Panc1 (cell line): Measurements from ENCODE around the gene KDM4F. TPM values are rescaled to one million over a fixed set of nuclear protein-coding genes. Genes with fewer than 3 reads are reported as not detected.

Experiments used
- ATAC-seq: fragments of 200-7000 bp; cut with Tn5 transposase; 2 replicates; pipeline ENCODE4 v1.9.1; 2020; ENCODE audit warnings: mild to moderate bottlenecking, moderate library complexity
- BruUV-seq: library from RNA; stranded (reverse); fragments of 400-500 nt; replicated peaks from 2 replicates; lab custom pipeline; 2021; lab: Mats Ljungman, UMichigan
- CTCF ChIA-PET: fragments of 300-600 bp; sonication (Branson Sonifier 250); formaldehyde crosslinking; loops from one replicate; lab custom pipeline; 2022; ENCODE audit warnings: antibody characterized with exemption; lab: Charles Lee
- POLR2A ChIA-PET: fragments of 300-600 bp; sonication (Branson Sonifier 250); formaldehyde crosslinking; loops from one replicate; lab custom pipeline; 2022; ENCODE audit warnings: antibody characterized with exemption; lab: Charles Lee
- DNase-seq: peaks from one replicate; pipeline ENCODE4 v3.0.0-alpha.2; 2010; ENCODE audit warnings: low read depth, low spot score
- H3K27ac ChIP-seq: 2 replicates; pipeline ENCODE4 v1.5.1; 2011; ENCODE audit warnings: mild to moderate bottlenecking, low read length, inconsistent platforms
- H3K27me3 ChIP-seq: fragments of 200-500 bp; sonication (Bioruptor generic); 2 replicates; pipeline ENCODE4 v1.6.0; 2014; ENCODE audit warnings: low read length, inconsistent platforms; ENCODE audit not compliant: control insufficient read depth, insufficient read depth
- H3K36me3 ChIP-seq: fragments of 200-500 bp; sonication (Bioruptor generic); 2 replicates; pipeline ENCODE4 v1.5.1; 2014; ENCODE audit warnings: inconsistent platforms, mild to moderate bottlenecking, low read length, moderate library complexity; ENCODE audit not compliant: control insufficient read depth, insufficient read depth
- H3K4me1 ChIP-seq: 2 replicates; pipeline ENCODE4 v1.5.1; 2011; ENCODE audit warnings: inconsistent platforms, mild to moderate bottlenecking, low read length, moderate library complexity; ENCODE audit not compliant: control insufficient read depth, insufficient read depth
- H3K4me3 ChIP-seq, 2 experiments: 2 replicates each; pipeline ENCODE4 v1.5.1; 2011 to 2012; ENCODE audit warnings: low read depth in 2 of 2, low read length in 2 of 2, mild to moderate bottlenecking in 2 of 2, inconsistent platforms in 1 of 2, moderate library complexity in 1 of 2
- H3K9me3 ChIP-seq: fragments of 200-500 bp; sonication (Bioruptor generic); 2 replicates; pipeline ENCODE4 v1.5.1; 2014; ENCODE audit warnings: low read depth, mild to moderate bottlenecking, inconsistent platforms, low read length, moderate library complexity; ENCODE audit not compliant: control insufficient read depth, insufficient read depth
- POLR2AphosphoS5 ChIP-seq: IDR thresholded peaks from 2 replicates; pipeline ENCODE4 v1.6.1; 2012; ENCODE audit warnings: mild to moderate bottlenecking, low read depth, low read length, moderate library complexity
- SIN3A ChIP-seq: IDR thresholded peaks from 2 replicates; pipeline ENCODE4 v1.6.1; 2012; ENCODE audit warnings: low read depth, mild to moderate bottlenecking, low read length, moderate library complexity, borderline replicate concordance; ENCODE audit not compliant: insufficient read depth
- TCF7L2 ChIP-seq: IDR thresholded peaks from 2 replicates; pipeline ENCODE4 v1.6.1; 2011; ENCODE audit warnings: mild to moderate bottlenecking, low read depth, low read length, inconsistent platforms
- in situ Hi-C: cut with HindIII; loops from 2 replicates; pipeline ENCODE4 v1.10.0; 2016; ENCODE audit warnings: low sequenced_read_pairs, low pct_unique_long_range_greater_than_20kb
- intact Hi-C: fragments of 100-400 bp; cut with micrococcal nuclease; formaldehyde crosslinking; loops from one replicate; pipeline ENCODE4 v1.10.0; 2022; ENCODE audit not compliant: unreplicated experiment
- total RNA-seq: library from RNA; stranded (reverse); gene quantifications from one replicate; pipeline ENCODE4 v1.2.1, GENCODE V29; 2021; ENCODE audit not compliant: unreplicated experiment
- TF ChIP-seq, protein P1 (sequence below), 2 experiments: IDR thresholded peaks; 2 replicates each; pipeline ENCODE4 v1.6.1; 2011 to 2012; ENCODE audit warnings: low read depth in 2 of 2, control low read depth in 1 of 2, low read length in 1 of 2, mild to moderate bottlenecking in 1 of 2, moderate library complexity in 1 of 2; ENCODE audit not compliant: insufficient read depth in 1 of 2
- TF ChIP-seq, protein P2 (sequence below): fragments of 450-650 bp; IDR thresholded peaks from 2 replicates; pipeline ENCODE4 v1.5.1; 2017; ENCODE audit warnings: mild to moderate bottlenecking

Gene KDM4F
- total RNA-seq, 1 experiment from 2014 or later, result not detected

DNA sequence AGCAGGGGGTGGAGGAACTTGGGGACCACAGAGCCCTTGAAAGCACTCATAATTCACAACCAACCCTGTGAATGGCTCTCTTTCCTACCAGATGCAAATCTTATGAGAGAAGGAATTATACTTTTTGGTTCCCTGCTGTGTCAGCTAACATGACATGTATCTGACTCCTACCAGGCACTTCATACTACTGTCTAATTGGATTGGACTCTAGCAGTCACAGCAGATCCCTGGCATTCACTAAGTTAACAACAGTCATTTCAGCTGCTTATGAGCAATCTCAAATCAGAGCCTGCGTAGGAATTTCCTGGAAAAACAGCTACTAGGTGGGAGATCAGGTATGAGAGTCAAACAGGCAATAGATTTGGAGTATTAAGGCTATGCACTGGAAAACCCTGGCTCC lies 29.3 kb downstream of the KDM4F start:
- Histone ChIP-seq H3K9me3 (no peaks in the 10 kb centered on the region), H3K36me3 (no peaks in the 10 kb centered on the region), H3K4me1 (no peaks in the 10 kb centered on the region), H3K27ac (no peak overlapping the region), H3K27me3 (no peaks in the 10 kb centered on the region), H3K4me3 (no peak overlapping the region)
- no TSS peak for BruUV-seq
- TF ChIP-seq POLR2AphosphoS5, result no peak
- in situ Hi-C loops (no loop called here), intact Hi-C loops (no loop called here)
- ATAC-seq (peak; percentile 36; the same call in 1 of the 2 replicates), DNase-seq (peak; percentile 42)
- POLR2A ChIA-PET, result no interaction called here
- CTCF ChIA-PET, result no interaction called here

DNA sequence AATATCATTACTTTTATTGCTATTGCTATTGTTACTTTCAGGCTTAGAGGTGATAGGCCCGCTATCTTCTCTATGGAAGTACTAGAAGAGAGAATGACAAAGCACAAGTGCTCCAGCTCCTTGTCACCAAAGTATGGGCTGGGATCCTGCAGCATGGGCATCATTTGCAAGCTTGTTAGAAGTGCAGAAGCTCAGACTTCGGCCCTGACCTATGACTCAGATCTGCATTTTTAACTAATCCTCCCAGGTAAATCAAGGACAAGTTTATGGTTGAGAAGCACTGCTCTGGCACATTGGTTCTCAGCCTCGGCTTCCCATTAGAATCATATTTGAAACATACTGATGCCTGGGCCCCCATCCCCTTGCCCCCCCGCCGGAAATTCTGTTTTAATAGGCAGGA lies 31.8 kb downstream of the KDM4F start:
- Histone ChIP-seq H3K9me3 (no peaks in the 10 kb centered on the region), H3K36me3 (no peaks in the 10 kb centered on the region), H3K4me3 (no peak overlapping the region), H3K27me3 (no peaks in the 10 kb centered on the region), H3K27ac (no peak overlapping the region), H3K4me1 (no peaks in the 10 kb centered on the region)
- TF ChIP-seq, protein P1, sequence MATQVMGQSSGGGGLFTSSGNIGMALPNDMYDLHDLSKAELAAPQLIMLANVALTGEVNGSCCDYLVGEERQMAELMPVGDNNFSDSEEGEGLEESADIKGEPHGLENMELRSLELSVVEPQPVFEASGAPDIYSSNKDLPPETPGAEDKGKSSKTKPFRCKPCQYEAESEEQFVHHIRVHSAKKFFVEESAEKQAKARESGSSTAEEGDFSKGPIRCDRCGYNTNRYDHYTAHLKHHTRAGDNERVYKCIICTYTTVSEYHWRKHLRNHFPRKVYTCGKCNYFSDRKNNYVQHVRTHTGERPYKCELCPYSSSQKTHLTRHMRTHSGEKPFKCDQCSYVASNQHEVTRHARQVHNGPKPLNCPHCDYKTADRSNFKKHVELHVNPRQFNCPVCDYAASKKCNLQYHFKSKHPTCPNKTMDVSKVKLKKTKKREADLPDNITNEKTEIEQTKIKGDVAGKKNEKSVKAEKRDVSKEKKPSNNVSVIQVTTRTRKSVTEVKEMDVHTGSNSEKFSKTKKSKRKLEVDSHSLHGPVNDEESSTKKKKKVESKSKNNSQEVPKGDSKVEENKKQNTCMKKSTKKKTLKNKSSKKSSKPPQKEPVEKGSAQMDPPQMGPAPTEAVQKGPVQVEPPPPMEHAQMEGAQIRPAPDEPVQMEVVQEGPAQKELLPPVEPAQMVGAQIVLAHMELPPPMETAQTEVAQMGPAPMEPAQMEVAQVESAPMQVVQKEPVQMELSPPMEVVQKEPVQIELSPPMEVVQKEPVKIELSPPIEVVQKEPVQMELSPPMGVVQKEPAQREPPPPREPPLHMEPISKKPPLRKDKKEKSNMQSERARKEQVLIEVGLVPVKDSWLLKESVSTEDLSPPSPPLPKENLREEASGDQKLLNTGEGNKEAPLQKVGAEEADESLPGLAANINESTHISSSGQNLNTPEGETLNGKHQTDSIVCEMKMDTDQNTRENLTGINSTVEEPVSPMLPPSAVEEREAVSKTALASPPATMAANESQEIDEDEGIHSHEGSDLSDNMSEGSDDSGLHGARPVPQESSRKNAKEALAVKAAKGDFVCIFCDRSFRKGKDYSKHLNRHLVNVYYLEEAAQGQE (IDR thresholded peaks at IDR 0.05; ENCODE audit: insufficient read depth in 1 of 2, low read depth in 2 of 2, low read length in 1 of 2), result no peak
- no peak for TF ChIP-seq POLR2AphosphoS5
- no peak for TF ChIP-seq TCF7L2
- TF ChIP-seq, protein P2, sequence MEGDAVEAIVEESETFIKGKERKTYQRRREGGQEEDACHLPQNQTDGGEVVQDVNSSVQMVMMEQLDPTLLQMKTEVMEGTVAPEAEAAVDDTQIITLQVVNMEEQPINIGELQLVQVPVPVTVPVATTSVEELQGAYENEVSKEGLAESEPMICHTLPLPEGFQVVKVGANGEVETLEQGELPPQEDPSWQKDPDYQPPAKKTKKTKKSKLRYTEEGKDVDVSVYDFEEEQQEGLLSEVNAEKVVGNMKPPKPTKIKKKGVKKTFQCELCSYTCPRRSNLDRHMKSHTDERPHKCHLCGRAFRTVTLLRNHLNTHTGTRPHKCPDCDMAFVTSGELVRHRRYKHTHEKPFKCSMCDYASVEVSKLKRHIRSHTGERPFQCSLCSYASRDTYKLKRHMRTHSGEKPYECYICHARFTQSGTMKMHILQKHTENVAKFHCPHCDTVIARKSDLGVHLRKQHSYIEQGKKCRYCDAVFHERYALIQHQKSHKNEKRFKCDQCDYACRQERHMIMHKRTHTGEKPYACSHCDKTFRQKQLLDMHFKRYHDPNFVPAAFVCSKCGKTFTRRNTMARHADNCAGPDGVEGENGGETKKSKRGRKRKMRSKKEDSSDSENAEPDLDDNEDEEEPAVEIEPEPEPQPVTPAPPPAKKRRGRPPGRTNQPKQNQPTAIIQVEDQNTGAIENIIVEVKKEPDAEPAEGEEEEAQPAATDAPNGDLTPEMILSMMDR, result no peak
- no peak for TF ChIP-seq SIN3A
- DNase-seq (no peak), ATAC-seq (no peak)
- in situ Hi-C loops, result no loop called here
- ChIA-PET POLR2A (interaction anchor here (0.6 kb wide), 1 partner anchor 15 kb away, joined by 4 read pairs; no protein-coding TSS in a partner anchor), CTCF (no interaction called here)
- intact Hi-C loops, result no loop called here
- no TSS peak for BruUV-seq

DNA sequence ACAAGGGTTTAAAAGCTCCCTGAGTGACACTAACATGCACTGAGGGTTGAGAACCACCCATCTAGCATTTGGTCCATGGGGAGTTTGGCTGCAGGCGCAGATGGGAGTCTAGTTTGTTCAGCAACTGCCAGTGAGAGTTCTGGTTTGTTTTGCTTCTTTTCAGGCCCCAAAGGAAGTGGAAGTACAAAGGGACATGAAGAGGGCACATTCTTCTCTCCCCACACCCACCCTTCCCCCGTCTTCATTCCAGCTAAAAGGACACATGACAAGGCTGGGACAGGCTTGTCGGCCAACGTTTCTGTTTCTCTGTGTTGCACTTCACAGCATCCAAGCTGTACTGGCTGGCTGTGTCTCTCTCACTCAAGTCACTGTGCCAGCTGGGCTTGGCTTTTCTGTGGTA lies 32.2 kb downstream of the KDM4F start:
- no peaks in the 10 kb centered on the region for H3K36me3 ChIP-seq
- H3K27ac ChIP-seq, result no peak overlapping the region
- H3K9me3 ChIP-seq, result no peaks in the 10 kb centered on the region
- no peaks in the 10 kb centered on the region for H3K27me3 ChIP-seq
- no peak for DNase-seq
- no peaks in the 10 kb centered on the region for H3K4me1 ChIP-seq
- ChIA-PET CTCF (no interaction called here), POLR2A (interaction anchor here (0.6 kb wide), 1 partner anchor 15 kb away, joined by 4 read pairs; no protein-coding TSS in a partner anchor)
- intact Hi-C loops, result no loop called here
- no TSS peak for BruUV-seq
- ATAC-seq, result no peak
- no peak overlapping the region for H3K4me3 ChIP-seq
- in situ Hi-C loops, result no loop called here
- TF ChIP-seq, protein P1 (IDR thresholded peaks at IDR 0.05; ENCODE audit: insufficient read depth in 1 of 2, low read depth in 2 of 2, low read length in 1 of 2), result no peak
- no peak for TF ChIP-seq POLR2AphosphoS5
- TF ChIP-seq, protein P2, result no peak
- no peak for TF ChIP-seq SIN3A
- TF ChIP-seq TCF7L2, result no peak
